ENCODE measurements around the gene ENC1.

GRCh38 chr5:74586856-74587255, 53.7 kb downstream of the ENC1 start:
- TF ChIP-seq CTCF (IDR thresholded peaks at IDR 0.05; ENCODE audit: low read length): no peak
- TF ChIP-seq EZH2 (IDR thresholded peaks at IDR 0.05; ENCODE audit: borderline replicate concordance, low read length): no peak
